Gastroesophageal sphincter (tissue), 4 donors: ENCODE data around the gene PLN. TPM values are rescaled to one million over a fixed set of nuclear protein-coding genes. Genes with fewer than 3 reads are reported as not detected.

ENCODE experiments used
- ATAC-seq: fragments of 150-250 bp; one replicate; pipeline ENCODE4 v1.9.1; 2016; ENCODE audit warnings: mild to moderate bottlenecking, moderate library complexity
- H3K27ac ChIP-seq, 4 donors: fragments of 200-600 bp; sonication (generic) in 3 of 4; 1 replicate in 3 of 4; 2 replicates in 1 of 4; pipeline ENCODE4 v1.5.1; 2016 to 2019
- H3K27me3 ChIP-seq: fragments of 200-600 bp; sonication (generic); one replicate; pipeline ENCODE4 v1.5.1; 2019
- H3K36me3 ChIP-seq, 2 donors: fragments of 200-600 bp; sonication (generic); one replicate each; pipeline ENCODE4 v1.5.1; 2019; ENCODE audit warnings: control low read depth in 1 of 2
- H3K4me1 ChIP-seq, 3 donors: fragments of 200-600 bp; sonication (generic); 1 replicate in 2 of 3; 2 replicates in 1 of 3; pipeline ENCODE4 v1.5.1; 2016 to 2019; ENCODE audit warnings: control low read depth in 2 of 3
- H3K4me3 ChIP-seq, 2 donors: fragments of 200-600 bp; sonication (generic); one replicate each; pipeline ENCODE4 v1.5.1; 2019; ENCODE audit warnings: mild to moderate bottlenecking in 1 of 2, moderate library complexity in 1 of 2
- H3K9me3 ChIP-seq, 3 donors: fragments of 200-600 bp; sonication (generic); one replicate each; pipeline ENCODE4 v1.5.1; 2017 to 2019; ENCODE audit warnings: control low read depth in 2 of 3
- CTCF ChIP-seq, 4 experiments: fragments of 200-600 bp in 2 of 4; fragments of 450-650 bp in 2 of 4; sonication (generic) in 1 of 4; IDR thresholded peaks; one replicate each; pipeline ENCODE4 v1.5.1; 2017 to 2019; ENCODE audit warnings: antibody characterized with exemption in 4 of 4, mild to moderate bottlenecking in 2 of 4, moderate library complexity in 2 of 4
- EP300 ChIP-seq: sonication (generic); formaldehyde crosslinking; IDR thresholded peaks from one replicate; pipeline ENCODE4 v1.6.1; 2017; ENCODE audit warnings: antibody characterized with exemption, mild to moderate bottlenecking
- POLR2A ChIP-seq, 2 donors: fragments of 450-650 bp; IDR thresholded peaks; one replicate each; pipeline ENCODE4 v1.6.1; 2017; ENCODE audit warnings: antibody characterized with exemption in 2 of 2, mild to moderate bottlenecking in 2 of 2, moderate library complexity in 1 of 2
- POLR2AphosphoS5 ChIP-seq: sonication (generic); formaldehyde crosslinking; IDR thresholded peaks from one replicate; pipeline ENCODE4 v1.6.1; 2017; ENCODE audit warnings: antibody characterized with exemption
- WGBS, 2 donors: methylation state at CpG; one replicate each; pipeline ENCODE4 v1.1.5; 2018; ENCODE audit warnings: low coverage in 1 of 2; 5-methylcytosine and 5-hydroxymethylcytosine counted together
- total RNA-seq, 4 donors: library from RNA; depleted of rRNA; stranded (reverse); fragments of >200 nt; gene quantifications; one replicate each; pipeline ENCODE4 v1.1.0, GENCODE V29; 2016

PLN gene
- total RNA-seq, 4 donors from 2014 or later = 318 to 555 (median 484) TPM

- WGBS, 2 donors = 89 to 100% methylated on average over 1 to 2 of the region's 2 CpGs
- peaks cover 0 to 8% of the 10 kb centered on the region in 2 donors for H3K36me3 ChIP-seq
- H3K4me3 ChIP-seq = no peak overlapping the region
- H3K27me3 ChIP-seq = no peaks in the 10 kb centered on the region
- TF ChIP-seq POLR2A (IDR thresholded peaks at IDR 0.05) (no peak), POLR2AphosphoS5 (no peak), EP300 (no peak), CTCF (IDR thresholded peaks at IDR 0.05) (no peak)
- no peak overlapping the region for H3K27ac ChIP-seq
- no peak for ATAC-seq
- no peaks in the 10 kb centered on the region for H3K4me1 ChIP-seq
- no peaks in the 10 kb centered on the region for H3K9me3 ChIP-seq
Measured at GRCh38 chr6:118504611-118505010, 43.5 kb upstream of the PLN start.

GRCh38 chr6:118505656-118506055 lies 42.4 kb upstream of the PLN start:
- Histone ChIP-seq H3K9me3 (no peaks in the 10 kb centered on the region), H3K4me3 (no peak overlapping the region), H3K4me1 (peaks cover 0 to under 1% (median 0%) of the 10 kb centered on the region in 3 donors), H3K27ac (no peak overlapping the region), H3K36me3 (peaks cover 0 to 8% of the 10 kb centered on the region in 2 donors), H3K27me3 (no peaks in the 10 kb centered on the region)
- whole genome bisulfite sequencing, 2 donors = 91 to 93% methylated on average over 2 of the region's 2 CpGs
- ATAC-seq = no peak
- TF ChIP-seq EP300 = no peak
- TF ChIP-seq POLR2AphosphoS5 = no peak
- no peak for TF ChIP-seq POLR2A (IDR thresholded peaks at IDR 0.05)
- TF ChIP-seq CTCF (IDR thresholded peaks at IDR 0.05) = no peak

- H3K4me1 ChIP-seq = peaks cover 0 to 6% (median 0%) of the 10 kb centered on the region in 3 donors
- H3K27ac ChIP-seq = no peak overlapping the region
- H3K27me3 ChIP-seq = no peaks in the 10 kb centered on the region
- ATAC-seq = no peak
- 77 to 84% methylated on average over 4 to 5 of the region's 5 CpGs for WGBS, 2 donors
- peaks cover 0 to 8% of the 10 kb centered on the region in 2 donors for H3K36me3 ChIP-seq
- TF ChIP-seq CTCF (IDR thresholded peaks at IDR 0.05) = no peak
- no peak for TF ChIP-seq POLR2A (IDR thresholded peaks at IDR 0.05)
- no peak for TF ChIP-seq EP300
- no peak for TF ChIP-seq POLR2AphosphoS5
- H3K4me3 ChIP-seq = no peak overlapping the region
- H3K9me3 ChIP-seq = no peaks in the 10 kb centered on the region
Measured at GRCh38 chr6:118506071-118506638, 41.9 kb upstream of the PLN start.

GRCh38 chr6:118507636-118508035 lies 40.5 kb upstream of the PLN start:
- 86 to 100% methylated on average over 1 of the region's 1 CpG for WGBS, 2 donors

GRCh38 chr6:118509009-118509617 lies 39.0 kb upstream of the PLN start:
- no peak for ATAC-seq

More at GRCh38 chr6:118507636-118508035, 40.5 kb upstream of the PLN start:
- H3K27me3 ChIP-seq = no peaks in the 10 kb centered on the region
- no peak overlapping the region for H3K4me3 ChIP-seq
- peaks cover 0 to 13% (median 0%) of the 10 kb centered on the region in 3 donors for H3K4me1 ChIP-seq
- no peak for TF ChIP-seq EP300
- H3K9me3 ChIP-seq = no peaks in the 10 kb centered on the region
- H3K27ac ChIP-seq = no peak overlapping the region
- no peak for ATAC-seq
- H3K36me3 ChIP-seq = peaks cover 0 to 5% of the 10 kb centered on the region in 2 donors

More at GRCh38 chr6:118509009-118509617, 39.0 kb upstream of the PLN start:
- Histone ChIP-seq H3K36me3 (peaks cover 0 to 5% of the 10 kb centered on the region in 2 donors), H3K4me1 (peaks cover 0 to 13% (median 0%) of the 10 kb centered on the region in 3 donors), H3K27ac (no peak overlapping the region), H3K4me3 (no peak overlapping the region), H3K27me3 (no peaks in the 10 kb centered on the region), H3K9me3 (no peaks in the 10 kb centered on the region)
- WGBS, 2 donors = 35% methylated on average over 3 of the region's 3 CpGs
- TF ChIP-seq POLR2A (IDR thresholded peaks at IDR 0.05) (no peak), CTCF (IDR thresholded peaks at IDR 0.05) (peak; percentile 59 to 72 (median 69)), EP300 (no peak), POLR2AphosphoS5 (no peak)
